Chondrocyte (in vitro differentiated cells): ENCODE results near the gene LSM12. TPM values are rescaled to one million over a fixed set of nuclear protein-coding genes. Genes with fewer than 3 reads are reported as not detected.
"Not testable (repeated sequence)": the region's sequence is repeated elsewhere in the genome, so short reads cannot be mapped to it uniquely, and the experiment has no call there.

ENCODE experiments used
- DNase-seq: peaks from one replicate; pipeline ENCODE4 v3.0.0; 2021; ENCODE audit warnings: mixed read lengths, low spot score
- H3K27ac Mint-ChIP-seq: one replicate; pipeline ENCODE4 v1.8.0; 2021; ENCODE audit warnings: mild to moderate bottlenecking, moderate library complexity, mixed read lengths; ENCODE audit not compliant: unreplicated experiment
- H3K27me3 Mint-ChIP-seq: 2 replicates; pipeline ENCODE4 v1.8.0; 2021; ENCODE audit warnings: low read depth, mixed read lengths
- H3K36me3 Mint-ChIP-seq: 2 replicates; pipeline ENCODE4 v1.8.0; 2021; ENCODE audit warnings: low read depth, mixed read lengths
- H3K4me1 Mint-ChIP-seq: 2 replicates; pipeline ENCODE4 v1.8.0; 2021; ENCODE audit warnings: low read depth, mild to moderate bottlenecking, mixed read lengths
- H3K4me3 Mint-ChIP-seq: one replicate; pipeline ENCODE4 v1.8.0; 2021; ENCODE audit warnings: mild to moderate bottlenecking, moderate library complexity, mixed read lengths; ENCODE audit not compliant: unreplicated experiment
- H3K9me3 Mint-ChIP-seq: 2 replicates; pipeline ENCODE4 v1.8.0; 2021; ENCODE audit warnings: low read depth, mixed read lengths
- CTCF ChIP-seq: fragments of 200-600 bp; sonication (generic); IDR thresholded peaks from 2 replicates; pipeline ENCODE4 v1.5.0; 2021; ENCODE audit warnings: antibody characterized with exemption, mild to moderate bottlenecking, moderate library complexity
- total RNA-seq: library from RNA; stranded (reverse); gene quantifications from 3 replicates; pipeline ENCODE4 v1.2.1, GENCODE V29; 2021

Gene LSM12
- total RNA-seq, 1 donor from 2014 or later = 48.3 TPM

DNA sequence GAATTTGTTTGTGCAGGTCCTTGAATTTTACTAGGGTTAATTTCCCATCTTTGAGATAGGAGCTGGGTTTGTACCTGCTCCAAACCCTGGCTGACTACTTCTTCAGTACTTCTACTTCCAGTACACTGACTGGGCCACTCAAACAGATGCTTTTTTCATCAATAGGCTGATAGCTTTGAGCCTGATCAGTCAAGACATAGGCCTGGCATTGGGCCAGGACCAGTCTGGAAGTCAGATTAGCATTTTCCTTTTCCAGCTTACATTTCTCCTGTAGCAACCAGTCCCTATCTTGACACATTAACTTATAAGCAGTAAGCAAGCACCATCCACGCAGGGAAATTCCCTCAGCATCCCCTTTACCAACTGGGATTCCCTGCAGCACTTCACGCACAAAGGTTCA is 44.2 kb downstream of the LSM12 start:
- Mint-ChIP-seq H3K27me3 (no peaks in the 10 kb centered on the region), H3K27ac (no peak overlapping the region), H3K9me3 (no peaks in the 10 kb centered on the region), H3K36me3 (peaks cover 4% of the 10 kb centered on the region), H3K4me3 (no peak overlapping the region), H3K4me1 (no peaks in the 10 kb centered on the region)
- no peak for DNase-seq
- no peak for TF ChIP-seq CTCF

GRCh38 chr17:44021227-44021626 is 45.2 kb downstream of the LSM12 start:
- H3K36me3 Mint-ChIP-seq, DNase-seq, H3K4me3 Mint-ChIP-seq, H3K27me3 Mint-ChIP-seq, H3K9me3 Mint-ChIP-seq, H3K27ac Mint-ChIP-seq, H3K4me1 Mint-ChIP-seq: not testable (repeated sequence)

- TF ChIP-seq CTCF = no peak
- Mint-ChIP-seq H3K4me1 (peaks cover 20% of the 10 kb centered on the region), H3K27ac (peak within 1 kb of the TSS; percentile 98), H3K4me3 (peak within 1 kb of the TSS; percentile 100), H3K9me3 (no peaks in the 10 kb centered on the region), H3K36me3 (peaks cover 6% of the 10 kb centered on the region), H3K27me3 (no peaks in the 10 kb centered on the region)
- DNase-seq = no peak
Measured at GRCh38 chr17:44014437-44015172, 51.9 kb downstream of the LSM12 start, which contains the start of gene TMEM101. Gene TMEM101, minus strand, starts transcription at chr17:44014963. Its CDS starts 11 bp downstream, at chr17:44014952.

- Mint-ChIP-seq H3K4me1 (peaks cover 20% of the 10 kb centered on the region), H3K27ac (peak overlapping the region; percentile 98), H3K27me3 (no peaks in the 10 kb centered on the region), H3K9me3 (no peaks in the 10 kb centered on the region), H3K36me3 (peaks cover 6% of the 10 kb centered on the region), H3K4me3 (peak overlapping the region; percentile 100)
- DNase-seq = no peak
- no peak for TF ChIP-seq CTCF
Measured at GRCh38 chr17:44014133-44014436, 52.4 kb downstream of the LSM12 start.

GRCh38 chr17:44012874-44013273 is 53.6 kb downstream of the LSM12 start:
- no peaks in the 10 kb centered on the region for H3K9me3 Mint-ChIP-seq
- H3K4me3 Mint-ChIP-seq = no peak overlapping the region
- H3K36me3 Mint-ChIP-seq = peaks cover 4% of the 10 kb centered on the region
- peaks cover 25% of the 10 kb centered on the region for H3K4me1 Mint-ChIP-seq
- H3K27ac Mint-ChIP-seq = no peak overlapping the region
- no peak for TF ChIP-seq CTCF
- no peaks in the 10 kb centered on the region for H3K27me3 Mint-ChIP-seq
- DNase-seq = no peak

- no peaks in the 10 kb centered on the region for H3K27me3 Mint-ChIP-seq
- peaks cover 29% of the 10 kb centered on the region for H3K4me1 Mint-ChIP-seq
- peaks cover 4% of the 10 kb centered on the region for H3K36me3 Mint-ChIP-seq
- H3K4me3 Mint-ChIP-seq = no peak overlapping the region
- H3K9me3 Mint-ChIP-seq = no peaks in the 10 kb centered on the region
- no peak overlapping the region for H3K27ac Mint-ChIP-seq
- DNase-seq = no peak
- no peak for TF ChIP-seq CTCF
Measured at GRCh38 chr17:44012391-44012790, 54.1 kb downstream of the LSM12 start.
